K562 (cell line): ENCODE measurements around the gene PLCG2. TPM values are rescaled to one million over a fixed set of nuclear protein-coding genes. Genes with fewer than 3 reads are reported as not detected.
"Not testable (repeated sequence)": the region's sequence is repeated elsewhere in the genome, so short reads cannot be mapped to it uniquely, and the experiment has no call there.

Source experiments
- ATAC-seq: fragments of 200-7000 bp; cut with Tn5 transposase; 3 replicates; pipeline ENCODE4 v1.9.1; 2020; ENCODE audit warnings: moderate library complexity
- BruUV-seq: library from RNA; stranded (reverse); fragments of 400-500 nt; replicated peaks from 2 replicates; lab custom pipeline; 2021; lab: Mats Ljungman, UMichigan
- CTCF ChIA-PET: fragments of 300-600 bp; formaldehyde crosslinking; extraction: SDS; loops from one replicate; lab custom pipeline; 2021; ENCODE audit warnings: low intra/inter-chr PET ratio; lab: Yijun Ruan, JAX
- POLR2A ChIA-PET: fragments of 300-600, 350-650 bp; sonication (Branson Sonifier 250); formaldehyde crosslinking; extraction: SDS; loops from one replicate; lab custom pipeline; 2021; ENCODE audit warnings: antibody characterized with exemption, inconsistent platforms; lab: Yijun Ruan, JAX
- DNase-seq, 4 experiments: peaks; one replicate each; pipeline versions ENCODE4 v3.0.0 to v3.0.0-alpha.2; 2011 to 2018; ENCODE audit warnings: low spot score in 3 of 4, mixed read lengths in 3 of 4; ENCODE audit errors: extremely low read depth in 1 of 4
- FAIRE-seq: peaks from 2 replicates; lab custom pipeline; 2011; peaks lifted over from hg19 to GRCh38; lab: Jason Lieb, UNC
- H2AFZ ChIP-seq: 2 replicates; pipeline ENCODE4 v1.6.0; 2011; ENCODE audit warnings: low read depth, low read length, control low read depth, inconsistent platforms
- H3K27ac ChIP-seq: fragments of 200-600 bp; 3 replicates; pipeline ENCODE4 v1.8.0; 2011; ENCODE audit warnings: low read depth, mild to moderate bottlenecking, control low read depth, inconsistent platforms, low read length, moderate library complexity, mixed read lengths; ENCODE audit errors: extremely low read depth
- H3K27me3 ChIP-seq, 2 experiments: fragments of 300-600 bp in 1 of 2; 2 replicates in 1 of 2; 3 replicates in 1 of 2; pipeline versions ENCODE4 v1.6.0 to v1.8.0; 2011; ENCODE audit warnings: inconsistent platforms in 2 of 2, low read length in 2 of 2, mild to moderate bottlenecking in 1 of 2, mixed read lengths in 1 of 2, moderate library complexity in 1 of 2; ENCODE audit not compliant: control insufficient read depth in 2 of 2, insufficient read depth in 2 of 2
- H3K36me3 ChIP-seq: fragments of 300-600 bp; 3 replicates; pipeline ENCODE4 v1.8.0; 2011; ENCODE audit warnings: mild to moderate bottlenecking, low read length, inconsistent platforms; ENCODE audit not compliant: control insufficient read depth, insufficient read depth
- H3K4me1 ChIP-seq, 2 experiments: fragments of 200-600 bp in 1 of 2; replicated peaks in 1 of 2; 2 replicates in 1 of 2; 3 replicates in 1 of 2; pipeline versions ENCODE4 v1.5.1 to v1.8.0; 2011; ENCODE audit warnings: inconsistent platforms in 2 of 2, low read length in 2 of 2, mild to moderate bottlenecking in 1 of 2, mixed read lengths in 1 of 2, moderate library complexity in 1 of 2; ENCODE audit not compliant: control insufficient read depth in 2 of 2, insufficient read depth in 2 of 2
- H3K4me2 ChIP-seq: 2 replicates; pipeline ENCODE4 v1.6.1; 2011; ENCODE audit warnings: low read length, control low read depth, inconsistent platforms, mixed read lengths; ENCODE audit not compliant: insufficient read depth
- H3K4me3 ChIP-seq: fragments of 200-600 bp; sonication (generic), shearing (Covaris generic); 2 replicates; pipeline ENCODE4 v1.5.1; 2016; ENCODE audit warnings: control low read depth, inconsistent platforms
- H3K79me2 ChIP-seq: fragments of 200-600 bp; 3 replicates; pipeline ENCODE4 v1.8.0; 2011; ENCODE audit warnings: low read length, inconsistent platforms; ENCODE audit not compliant: control insufficient read depth, insufficient read depth
- H3K9ac ChIP-seq, 2 experiments: 2 replicates each; pipeline versions ENCODE4 v1.6.0 to v1.6.1; 2011; ENCODE audit warnings: low read depth in 2 of 2, low read length in 2 of 2, control low read depth in 1 of 2, inconsistent platforms in 1 of 2, mild to moderate bottlenecking in 1 of 2, mixed read lengths in 1 of 2; ENCODE audit not compliant: insufficient read depth in 1 of 2
- H3K9me1 ChIP-seq: one replicate; pipeline ENCODE4 v1.6.0; 2011; ENCODE audit warnings: inconsistent platforms, mild to moderate bottlenecking, low read length, moderate library complexity; ENCODE audit not compliant: control insufficient read depth, insufficient read depth
- H3K9me3 ChIP-seq: replicated peaks from 2 replicates; pipeline ENCODE4 v1.5.1; 2011; ENCODE audit warnings: low read depth, low read length, inconsistent platforms; ENCODE audit not compliant: control insufficient read depth, insufficient read depth
- H4K20me1 ChIP-seq: replicated peaks from 2 replicates; pipeline ENCODE4 v1.6.1; 2011; ENCODE audit warnings: low read length, inconsistent platforms, mixed read lengths; ENCODE audit not compliant: control insufficient read depth, insufficient read depth
- CEBPB ChIP-seq: fragments of 450-650 bp; IDR thresholded peaks from 2 replicates; pipeline ENCODE4 v1.6.1; 2016; ENCODE audit warnings: missing genetic modification characterization, missing compliant biosample characterization
- CEBPG ChIP-seq, 3 experiments: fragments of 200-800 bp in 1 of 3; sonication (Bioruptor generic) in 1 of 3; sonication (generic) in 1 of 3; formaldehyde crosslinking in 1 of 3; IDR thresholded peaks in 2 of 3; conservative IDR thresholded peaks in 1 of 3; 2 replicates each; pipeline versions ENCODE4 v1.6.1 to v1.8.0; 2016 to 2022; ENCODE audit warnings: missing compliant biosample characterization in 2 of 3, missing genetic modification characterization in 2 of 3, mild to moderate bottlenecking in 1 of 3, missing genetic modification reagents in 1 of 3
- WGBS: fragments of 100-300 bp; shearing (Covaris generic); methylation state at CpG from one replicate; pipeline ENCODE4 v1.1.6; 2016; ENCODE audit warnings: low coverage, mixed read lengths; ENCODE audit not compliant: insufficient coverage; ENCODE audit errors: missing lambda C conversion rate; 5-methylcytosine and 5-hydroxymethylcytosine counted together
- in situ Hi-C: fragments of 300-500 bp; cut with MboI; formaldehyde crosslinking; loops from 4 replicates; pipeline ENCODE4 v1.15.0; 2018; ENCODE audit warnings: inconsistent platforms, mixed read lengths
- intact Hi-C: fragments of 100-400 bp; cut with micrococcal nuclease; formaldehyde crosslinking; loops from 2 replicates; pipeline ENCODE4 v1.14.2; 2022
- polyA plus RNA-seq, 8 experiments: library from polyadenylated mRNA; depleted of rRNA in 4 of 8; stranded (reverse) in 5 of 8; unstranded in 3 of 8; fragments of >200 nt; fragmentation: Nextera tagmentation in 2 of 8; fragmentation: Illumina TruSeq in 1 of 8; extraction: Ambion mirVana in 2 of 8; extraction: Trizol in 1 of 8; gene quantifications; 2 replicates each; pipeline versions ENCODE4 v1.2.1 to v1.2.3, GENCODE V29; 2011 to 2014; ENCODE audit warnings: inconsistent platforms in 1 of 8, missing spikeins in 1 of 8
- total RNA-seq, 7 experiments: library from RNA; depleted of rRNA in 6 of 7; stranded (reverse); fragments of >200 nt in 6 of 7; fragmentation: Illumina TruSeq in 2 of 7; extraction: Trizol in 2 of 7; gene quantifications; 2 replicates each; pipeline versions ENCODE4 v1.2.1 to v1.2.3, GENCODE V29; 2011 to 2021; ENCODE audit warnings: low replicate concordance in 1 of 7
- TF ChIP-seq, protein P1 (sequence below), 2 experiments: fragments of 450-650 bp in 1 of 2; sonication (generic) in 1 of 2; formaldehyde crosslinking in 1 of 2; IDR thresholded peaks in 1 of 2; conservative IDR thresholded peaks in 1 of 2; 2 replicates each; pipeline versions ENCODE4 v1.6.1 to v1.8.1; 2016 to 2023; ENCODE audit warnings: mild to moderate bottlenecking in 2 of 2, moderate library complexity in 2 of 2, inconsistent platforms in 1 of 2, missing genetic modification reagents in 1 of 2

Gene PLCG2
- total and polyA plus RNA-seq, 9 of the 15 experiments (the other 6 are each of a cell fraction or from before 2014, with no cell fraction given), result 0.94 to 7.1 (median 3.1) TPM

GRCh38 chr16:81762322-81762721, 16.8 kb upstream of the PLCG2 start:
- 4% methylated on average over 4 of the region's 4 CpGs for whole genome bisulfite sequencing
- H3K4me3 ChIP-seq; H3K9ac ChIP-seq; H3K4me1 ChIP-seq; H3K9me3 ChIP-seq; POLR2A ChIA-PET; ATAC-seq; H3K9me1 ChIP-seq; H3K36me3 ChIP-seq; H3K4me2 ChIP-seq; DNase-seq; H3K27ac ChIP-seq; in situ Hi-C loops; H3K79me2 ChIP-seq; H2AFZ ChIP-seq; FAIRE-seq; CTCF ChIA-PET; intact Hi-C loops; H4K20me1 ChIP-seq; BruUV-seq; TF ChIP-seq CEBPG (CRISPR knock-in tag; IDR thresholded peaks at IDR 0.05): not testable (repeated sequence)
- TF ChIP-seq CEBPG (tag; conservative IDR thresholded peaks at IDR 0.05 in 1 of 2, IDR thresholded peaks at IDR 0.05 in 1 of 2) (0 out of 4 replicates have a peak, but pooled peaks of 1 of the 2 experiments have one; percentile 24), CEBPB (tag) (peak; percentile 54; the same call in 1 of the 2 replicates)
- TF ChIP-seq, protein P1, sequence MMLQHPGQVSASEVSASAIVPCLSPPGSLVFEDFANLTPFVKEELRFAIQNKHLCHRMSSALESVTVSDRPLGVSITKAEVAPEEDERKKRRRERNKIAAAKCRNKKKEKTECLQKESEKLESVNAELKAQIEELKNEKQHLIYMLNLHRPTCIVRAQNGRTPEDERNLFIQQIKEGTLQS (IDR thresholded peaks at IDR 0.05), result peak; percentile 62
- TF ChIP-seq, protein P1 (CRISPR knock-in tag; conservative IDR thresholded peaks at IDR 0.05), result not testable (repeated sequence)
- H3K27me3 ChIP-seq, result peaks cover 22 to 34% of the 10 kb centered on the region in 2 experiments; a peak in 4 of 5 replicates
